Measurements from ENCODE around the gene IL36B. TPM values are rescaled to one million over a fixed set of nuclear protein-coding genes. Genes with fewer than 3 reads are reported as not detected.
"Not testable (repeated sequence)": the region's sequence is repeated elsewhere in the genome, so short reads cannot be mapped to it uniquely, and the experiment has no call there.

Gene IL36B
- total RNA-seq (2014; rRNA removed; shearing (Covaris generic)), result not detected in 2 replicates

DNA sequence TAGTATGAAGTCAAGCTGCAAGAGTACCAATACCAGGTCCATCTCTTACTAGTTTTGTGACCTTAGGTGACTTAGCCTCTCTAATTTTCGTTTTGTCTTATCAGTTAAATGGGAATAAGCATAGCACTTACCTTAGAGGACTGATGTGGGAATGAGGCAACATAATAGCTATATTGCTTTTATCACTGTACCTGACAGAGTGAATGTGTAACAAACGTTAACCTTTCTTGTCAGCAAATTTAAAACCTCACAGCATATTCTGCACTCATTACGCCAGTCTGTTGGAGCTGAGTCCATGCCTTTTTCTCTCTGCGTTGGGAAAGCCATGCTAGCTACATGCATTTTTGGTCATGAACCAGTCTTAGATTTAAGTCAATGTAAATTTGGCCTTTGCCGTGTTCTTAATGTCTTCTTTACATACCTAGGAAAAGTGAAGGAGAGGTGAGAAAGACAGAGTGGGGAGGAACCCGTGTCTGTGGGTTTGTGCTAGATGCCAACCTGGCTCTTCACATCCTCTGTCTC is at the start of gene IL36B:
Gene IL36B (minus strand): TSS at position 472 of the 522 bp plus-strand sequence.
- no peak for DNase-seq (ENCODE audit: low spot score)
- in situ Hi-C loops (cut with HindIII; ENCODE audit: low sequenced_read_pairs), result no loop called here

DNA sequence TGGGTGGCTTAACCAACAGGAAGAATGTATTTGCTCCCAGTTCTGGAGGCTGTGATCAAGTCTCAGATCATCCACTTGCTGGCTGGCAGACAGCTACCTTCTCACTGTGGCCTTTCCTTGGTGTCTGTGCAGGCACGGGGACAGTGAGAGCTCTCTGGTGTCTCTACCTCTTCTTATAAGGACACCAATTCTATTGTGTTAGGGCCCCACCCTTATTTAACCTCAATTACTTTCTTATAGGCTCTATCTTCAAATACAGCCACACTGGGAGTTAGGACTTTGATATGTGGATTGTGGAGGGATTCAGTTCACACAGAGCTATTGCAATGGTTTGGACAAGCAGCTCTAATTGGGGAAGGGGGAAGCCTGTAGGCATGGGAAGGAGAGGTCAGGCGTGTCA is 49.5 kb upstream of the IL36B start:
- in situ Hi-C loops (cut with HindIII; ENCODE audit: low sequenced_read_pairs), result no loop called here
- DNase-seq (ENCODE audit: low spot score), result no peak

DNA sequence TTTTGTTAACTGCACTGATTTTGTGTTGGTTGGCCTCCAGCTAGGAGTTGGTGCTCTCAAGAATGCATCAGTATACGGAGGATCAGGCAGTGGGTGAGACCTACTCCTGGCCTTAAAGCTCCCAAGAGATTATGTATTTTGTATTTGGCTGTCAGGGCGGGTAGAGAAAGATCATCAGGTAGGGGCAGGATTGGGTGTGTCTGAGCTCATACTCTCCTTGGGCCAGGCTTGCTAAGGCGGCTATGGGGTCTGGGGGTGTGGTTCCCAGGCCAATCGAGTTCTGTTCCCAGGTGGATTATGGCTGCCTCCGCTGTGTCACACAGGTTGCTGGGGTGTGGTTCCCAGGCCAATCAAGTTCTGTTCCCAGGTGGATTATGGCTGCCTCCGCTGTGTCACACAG is 45.9 kb upstream of the IL36B start:
- no peak for DNase-seq (ENCODE audit: low spot score)
- in situ Hi-C loops (cut with HindIII; ENCODE audit: low sequenced_read_pairs), result no loop called here

DNA sequence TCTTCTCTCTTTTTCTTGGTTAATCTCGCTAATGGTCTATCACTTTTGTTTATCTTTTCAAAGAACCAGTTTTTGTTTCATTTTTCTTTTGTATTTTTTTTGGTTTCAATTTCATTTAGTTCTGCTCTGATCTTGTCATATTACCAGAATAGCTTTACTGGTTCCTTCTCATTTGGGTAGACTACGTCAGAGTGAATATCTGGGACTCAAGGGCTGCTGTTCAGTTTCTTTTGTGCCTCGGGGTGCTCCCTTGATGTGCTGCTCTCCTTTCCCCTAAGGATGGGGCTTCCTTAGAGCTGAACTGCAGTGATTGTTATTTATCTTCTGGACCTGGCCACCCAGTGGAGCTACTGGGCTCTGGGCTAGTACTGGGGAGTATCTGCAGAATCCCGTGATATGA is 45.4 kb upstream of the IL36B start:
- DNase-seq (ENCODE audit: low spot score), result no peak
- in situ Hi-C loops (cut with HindIII; ENCODE audit: low sequenced_read_pairs), result no loop called here

DNA sequence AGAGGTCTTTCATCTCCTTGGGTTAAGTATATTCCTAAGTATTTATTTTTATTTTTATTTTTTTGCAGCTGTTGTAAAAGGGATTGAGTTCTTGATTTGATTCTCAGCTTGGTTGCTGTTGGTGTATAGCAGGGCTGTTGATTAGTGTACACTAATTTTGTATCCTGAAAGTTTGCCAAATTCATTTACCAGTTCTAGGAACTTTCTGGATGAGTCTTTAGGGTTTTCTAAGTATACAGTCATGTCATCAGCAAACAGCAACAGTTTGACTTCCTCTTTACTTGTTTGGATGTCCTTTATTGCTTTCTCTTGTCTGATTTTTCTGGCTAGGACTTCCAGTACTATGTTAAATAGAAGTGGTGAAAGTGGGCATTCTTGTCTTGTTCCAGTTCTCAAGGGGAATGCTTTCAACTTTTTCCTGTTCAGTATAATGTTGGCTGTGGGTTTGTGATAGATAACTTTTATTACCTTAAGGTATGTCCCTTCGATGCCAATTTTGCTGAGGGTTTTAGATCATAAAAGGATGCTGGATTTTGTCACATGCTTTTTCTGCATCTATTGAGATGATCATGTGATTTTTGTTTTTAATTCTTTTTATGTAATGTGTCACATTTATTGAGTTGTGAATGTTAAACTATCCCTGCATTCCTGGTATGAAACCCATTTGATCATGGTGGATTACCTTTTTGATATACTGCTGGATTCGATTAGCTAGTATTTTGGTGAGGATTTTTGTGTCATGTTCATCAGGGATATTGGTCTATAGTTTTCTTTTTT is 44.4 kb upstream of the IL36B start:
- in situ Hi-C loops (cut with HindIII; ENCODE audit: low sequenced_read_pairs); DNase-seq (ENCODE audit: low spot score): not testable (repeated sequence)

DNA sequence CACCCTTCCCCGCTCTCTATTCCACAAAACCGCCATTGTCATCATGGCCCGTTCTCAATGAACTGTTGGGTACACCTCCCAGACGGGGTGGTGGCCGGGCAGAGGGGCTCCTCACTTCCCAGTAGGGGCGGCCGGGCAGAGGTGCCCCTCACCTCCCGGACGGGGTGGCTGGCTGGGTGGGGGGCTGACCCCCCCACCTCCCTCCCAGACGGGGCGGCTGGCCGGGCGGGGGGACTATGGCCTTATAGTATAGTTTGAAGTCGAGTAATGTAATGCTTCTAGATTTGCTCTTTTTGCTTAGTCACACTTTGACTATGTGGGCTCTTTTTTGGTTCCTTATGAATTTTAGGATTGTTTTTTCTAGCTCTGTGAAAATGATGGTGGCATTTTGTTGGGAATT is 43.6 kb upstream of the IL36B start:
- in situ Hi-C loops (cut with HindIII; ENCODE audit: low sequenced_read_pairs); DNase-seq (ENCODE audit: low spot score): not testable (repeated sequence)

DNA sequence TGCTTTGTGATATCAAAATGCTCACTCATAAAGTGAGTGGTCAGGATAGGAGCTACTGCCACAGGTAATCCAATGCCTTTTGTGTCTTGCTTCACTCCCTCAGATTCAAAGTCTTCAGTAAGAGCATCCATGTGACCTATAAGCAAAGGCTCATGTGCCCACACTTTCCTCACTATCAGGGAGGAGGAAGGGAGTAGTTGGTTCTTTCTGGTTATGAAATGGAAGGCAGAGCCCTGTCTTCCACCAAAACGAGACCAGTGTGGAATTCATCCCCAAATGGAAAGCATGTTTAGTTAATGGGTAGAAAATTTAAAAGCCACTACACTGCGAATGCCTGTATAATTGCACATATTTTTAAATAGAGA is 40.9 kb upstream of the IL36B start:
- DNase-seq (ENCODE audit: low spot score), result no peak
- in situ Hi-C loops (cut with HindIII; ENCODE audit: low sequenced_read_pairs), result no loop called here

DNA sequence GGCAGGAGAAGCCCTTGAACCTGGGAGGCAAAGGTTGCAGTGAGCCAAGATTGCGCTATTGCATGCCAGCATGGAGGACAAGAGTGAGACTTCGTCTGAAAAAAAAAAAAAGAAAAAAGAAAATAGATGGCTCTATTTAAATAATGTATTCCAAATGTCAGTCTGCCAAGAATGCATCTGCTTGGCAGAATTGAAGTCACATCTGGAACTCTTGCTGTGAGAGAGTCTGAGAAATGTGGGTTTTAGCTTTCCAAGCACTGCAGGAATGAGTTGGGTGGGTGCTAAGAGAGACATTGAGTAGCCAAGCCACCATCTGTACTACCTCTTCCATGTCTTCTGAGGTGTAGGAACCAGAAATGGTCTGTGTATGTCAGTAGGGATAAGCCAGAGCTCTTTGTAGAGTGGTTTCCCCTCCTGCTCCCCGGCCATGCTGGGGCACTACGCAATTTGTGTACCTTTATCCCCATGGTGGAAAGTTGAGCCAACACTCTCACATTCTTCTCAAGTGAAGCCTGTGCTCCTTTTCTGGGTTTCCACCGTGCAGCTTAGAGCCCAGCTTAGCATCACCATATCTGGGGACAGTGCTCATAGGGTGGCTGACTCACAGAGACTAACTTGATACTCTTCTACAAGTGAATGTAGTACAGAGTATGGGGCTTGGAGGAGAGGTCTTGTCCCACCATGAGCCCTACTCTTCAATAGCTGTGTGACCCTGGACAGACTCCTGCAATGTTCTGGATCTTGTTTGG is 40.4 kb upstream of the IL36B start:
- in situ Hi-C loops (cut with HindIII; ENCODE audit: low sequenced_read_pairs), result no loop called here
- no peak for DNase-seq (ENCODE audit: low spot score)

DNA sequence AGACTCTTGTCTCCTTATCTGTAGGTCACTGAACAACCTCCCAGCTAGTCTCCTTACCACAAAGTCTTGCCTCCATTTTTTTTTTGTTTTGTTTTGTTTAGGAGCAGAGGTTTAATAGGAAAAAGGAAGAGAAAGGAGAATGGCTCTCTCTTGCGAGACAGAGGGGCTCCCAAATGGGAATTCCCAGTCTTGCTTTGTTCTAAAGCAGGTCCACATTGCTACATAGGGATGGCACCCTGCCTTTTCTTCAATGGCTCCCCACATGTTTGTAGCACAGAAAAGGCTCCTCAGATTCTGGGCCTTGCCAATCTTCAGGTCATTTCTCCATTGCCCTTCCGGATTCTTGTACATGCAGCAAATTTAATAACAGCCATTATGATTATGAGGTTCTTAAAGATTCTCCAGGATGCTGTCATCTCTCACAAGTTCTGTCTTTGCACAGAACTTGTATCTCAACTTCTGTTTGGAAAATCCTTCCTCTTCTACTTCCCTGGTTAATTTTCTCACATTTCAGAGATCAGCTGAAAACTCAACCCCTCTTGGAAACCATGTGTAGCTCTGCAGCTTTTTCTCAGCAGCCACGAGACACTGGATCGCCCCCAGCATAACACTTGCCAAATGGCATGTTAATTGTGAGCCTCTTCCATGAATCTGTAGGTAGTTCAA is 38.7 kb upstream of the IL36B start:
- in situ Hi-C loops (cut with HindIII; ENCODE audit: low sequenced_read_pairs), result no loop called here
- no peak for DNase-seq (ENCODE audit: low spot score)

DNA sequence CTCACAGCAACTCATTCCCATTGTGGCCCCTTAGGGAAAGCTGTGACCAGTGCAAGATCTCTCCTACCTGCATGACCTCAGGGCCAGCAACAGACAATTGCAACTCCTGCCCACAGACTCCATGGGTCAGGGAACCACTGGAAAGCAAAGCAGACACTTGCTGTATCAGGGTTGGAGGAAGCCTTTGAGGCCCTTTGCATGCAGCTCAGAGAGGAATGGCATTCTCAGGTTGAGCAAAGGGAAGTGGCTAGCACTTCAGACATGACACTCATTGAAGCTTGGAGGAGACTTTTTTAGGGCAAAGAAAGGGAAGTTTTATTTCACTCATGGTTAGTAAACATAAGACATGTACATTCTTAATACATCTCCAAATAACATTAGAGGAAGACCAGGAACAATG is 37.2 kb upstream of the IL36B start:
- in situ Hi-C loops (cut with HindIII; ENCODE audit: low sequenced_read_pairs), result no loop called here
- DNase-seq (ENCODE audit: low spot score), result no peak

DNA sequence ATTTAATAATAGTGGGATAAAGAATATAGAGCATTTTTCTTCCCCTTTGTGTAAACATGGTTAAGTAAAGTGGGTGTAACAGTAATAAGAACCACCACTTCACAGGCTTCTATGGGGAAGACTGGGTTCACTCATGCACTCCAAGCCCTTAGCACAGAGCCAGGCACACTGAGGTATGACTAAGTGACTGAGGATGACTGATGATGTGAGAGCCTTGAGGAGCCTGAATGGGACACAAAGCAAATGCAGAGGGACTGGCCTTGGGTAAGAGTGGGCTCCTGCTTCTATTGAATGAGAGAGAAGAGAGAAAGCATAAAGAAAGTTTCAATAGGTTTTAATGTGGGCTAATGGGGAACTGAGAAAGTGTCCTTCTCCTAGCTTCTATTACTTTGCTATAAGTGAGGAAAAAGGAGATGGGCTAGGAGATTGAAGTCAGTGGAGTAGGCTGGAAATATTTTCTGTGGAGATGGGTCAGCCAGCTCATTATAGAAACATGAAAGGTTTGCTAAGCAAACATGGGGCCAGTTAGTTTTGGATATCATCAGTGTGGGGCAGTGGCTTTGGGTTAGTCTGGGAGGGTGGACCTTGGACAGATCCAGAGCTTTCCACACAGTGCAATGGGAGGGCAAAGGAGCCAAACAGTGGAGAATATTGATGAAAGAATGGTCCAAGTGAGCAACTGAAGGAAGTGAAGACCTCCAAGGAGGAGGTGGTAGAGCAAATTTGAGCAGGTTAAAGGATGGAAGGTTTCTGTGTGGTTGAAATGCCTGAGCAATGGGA is 35.7 kb upstream of the IL36B start:
- no peak for DNase-seq (ENCODE audit: low spot score)
- in situ Hi-C loops (cut with HindIII; ENCODE audit: low sequenced_read_pairs), result no loop called here

DNA sequence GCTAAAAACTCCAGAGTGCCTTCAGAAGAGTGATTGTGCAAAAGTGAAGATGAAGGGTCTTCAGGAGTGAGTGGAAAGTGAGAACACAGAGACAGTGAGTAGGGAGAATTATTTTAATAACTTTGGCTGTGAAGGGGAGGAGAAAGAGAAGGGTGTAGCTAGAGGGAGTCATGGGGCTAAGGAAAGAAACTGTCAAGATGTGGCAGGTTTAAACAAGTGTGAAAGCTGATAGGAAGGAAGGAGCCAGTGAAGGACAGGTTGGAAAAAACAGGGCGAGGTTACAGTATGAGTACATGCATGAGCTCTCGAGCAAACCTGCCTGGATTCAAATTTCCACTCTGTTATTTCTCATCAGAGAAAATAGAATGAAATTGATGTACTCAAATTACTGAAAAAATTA is 32.9 kb upstream of the IL36B start:
- in situ Hi-C loops (cut with HindIII; ENCODE audit: low sequenced_read_pairs), result no loop called here
- DNase-seq (ENCODE audit: low spot score), result no peak

DNA sequence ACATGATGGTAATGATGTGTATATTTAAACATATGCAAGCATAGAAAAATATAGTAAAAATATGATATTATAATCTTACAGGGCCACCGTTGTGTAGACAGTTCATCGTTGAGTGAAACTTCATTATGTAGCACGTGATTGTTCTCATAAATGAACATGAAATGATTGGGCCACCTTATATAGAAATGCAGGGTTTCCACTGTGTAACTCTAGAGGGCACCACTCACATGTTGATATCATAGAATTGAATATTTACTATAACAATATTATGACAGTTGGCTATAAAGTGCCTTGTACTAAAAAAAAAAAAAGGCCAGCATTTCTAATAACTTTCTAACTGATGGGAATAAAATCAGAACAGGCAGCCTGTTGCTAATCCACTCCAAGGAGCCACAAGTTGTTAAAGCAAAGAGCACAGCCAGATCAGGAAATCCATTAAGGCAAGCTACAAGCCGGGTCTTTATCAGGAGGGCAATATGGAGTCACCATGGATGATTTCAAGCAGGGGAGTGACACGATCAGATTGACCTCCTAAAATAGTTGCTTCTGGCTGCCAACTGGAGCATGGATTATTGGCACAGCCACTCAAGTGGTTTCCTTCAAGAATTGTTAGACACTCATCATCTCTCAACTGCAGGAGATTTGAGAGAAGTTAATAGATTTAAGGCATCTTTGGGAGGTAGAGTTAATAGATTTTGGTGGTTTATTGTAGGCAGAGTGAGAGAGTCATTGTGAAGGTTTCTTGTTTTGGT is 31.8 kb upstream of the IL36B start:
- in situ Hi-C loops (cut with HindIII; ENCODE audit: low sequenced_read_pairs), result no loop called here

DNA sequence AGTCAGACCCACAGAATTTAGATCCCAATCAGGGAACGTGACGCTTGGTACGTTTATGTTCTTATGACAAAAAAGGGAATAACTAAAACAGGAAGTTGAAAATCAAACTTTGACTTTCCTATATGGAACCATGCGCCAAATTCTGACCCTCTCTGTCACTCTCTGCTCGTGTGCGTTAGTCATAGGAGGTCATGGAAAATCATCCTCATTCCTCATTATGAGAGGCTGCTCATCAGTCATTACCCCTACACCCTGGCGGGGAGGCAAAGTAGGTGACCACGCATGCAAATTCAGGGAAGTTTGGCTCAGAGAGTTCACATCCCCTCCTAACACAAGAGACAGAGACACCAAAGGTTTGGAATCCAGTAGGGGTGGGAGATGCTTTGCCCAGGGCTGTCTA is 30.6 kb upstream of the IL36B start:
- in situ Hi-C loops (cut with HindIII; ENCODE audit: low sequenced_read_pairs), result no loop called here
- no peak for DNase-seq (ENCODE audit: low spot score)

More for the DNA sequence above, 31.8 kb upstream of the IL36B start:
- no peak for DNase-seq (ENCODE audit: low spot score)

DNA sequence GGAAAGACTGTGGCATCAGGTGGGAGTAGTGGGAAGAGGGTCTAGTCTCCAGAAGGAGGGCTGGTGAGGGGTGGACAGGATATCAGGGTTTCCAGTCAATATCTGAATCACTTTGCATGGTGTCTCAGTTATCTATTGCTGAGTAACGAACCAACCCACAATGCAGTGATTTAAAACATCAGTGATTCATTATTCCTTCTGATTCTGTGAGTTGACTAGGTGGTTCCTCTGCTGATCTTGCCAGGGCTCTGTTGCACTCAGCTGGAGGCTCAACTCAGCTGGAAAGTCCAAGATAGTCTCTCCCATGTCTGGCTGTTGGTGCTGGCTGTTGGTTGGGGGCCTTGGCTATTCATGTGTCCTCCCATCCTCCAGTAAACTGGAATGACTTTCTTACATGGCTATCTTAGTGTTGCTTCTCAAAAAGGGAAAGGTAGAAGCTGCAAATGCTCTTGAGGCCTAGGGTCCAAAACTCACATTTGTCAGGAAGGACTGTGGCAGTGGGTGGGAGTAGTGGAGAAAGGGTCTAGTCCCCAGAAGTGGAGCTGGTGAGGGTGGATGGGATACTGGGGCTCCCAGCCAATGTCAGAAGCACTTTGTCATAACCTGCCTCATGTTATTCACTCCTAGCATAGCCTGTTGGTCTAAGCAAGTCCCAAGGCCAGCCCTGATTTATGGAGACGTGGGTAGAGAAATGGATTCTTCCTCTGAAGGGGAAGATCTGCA is 29.0 kb upstream of the IL36B start:
- in situ Hi-C loops (cut with HindIII; ENCODE audit: low sequenced_read_pairs), result no loop called here
- DNase-seq (ENCODE audit: low spot score), result no peak

DNA sequence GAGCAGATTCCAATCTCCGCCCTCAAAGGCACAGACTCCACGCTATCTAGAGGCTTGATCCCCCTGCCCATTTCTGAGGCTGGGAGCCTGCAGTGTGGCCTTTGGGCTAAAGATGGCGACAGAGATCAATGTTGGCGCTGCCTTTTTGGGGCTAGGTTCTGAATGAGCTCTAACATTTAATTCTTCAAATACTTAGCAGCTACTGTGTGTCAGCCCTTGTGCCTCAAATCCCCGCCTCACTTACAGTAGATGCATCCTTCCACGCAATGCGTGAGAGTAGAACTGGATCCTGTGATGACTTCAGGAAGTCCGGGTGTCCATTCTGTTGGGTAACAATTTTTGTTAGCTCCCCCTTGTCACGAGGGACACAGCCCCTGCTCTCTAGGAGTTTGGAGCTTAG is 27.5 kb upstream of the IL36B start:
- in situ Hi-C loops (cut with HindIII; ENCODE audit: low sequenced_read_pairs), result no loop called here
- no peak for DNase-seq (ENCODE audit: low spot score)

DNA sequence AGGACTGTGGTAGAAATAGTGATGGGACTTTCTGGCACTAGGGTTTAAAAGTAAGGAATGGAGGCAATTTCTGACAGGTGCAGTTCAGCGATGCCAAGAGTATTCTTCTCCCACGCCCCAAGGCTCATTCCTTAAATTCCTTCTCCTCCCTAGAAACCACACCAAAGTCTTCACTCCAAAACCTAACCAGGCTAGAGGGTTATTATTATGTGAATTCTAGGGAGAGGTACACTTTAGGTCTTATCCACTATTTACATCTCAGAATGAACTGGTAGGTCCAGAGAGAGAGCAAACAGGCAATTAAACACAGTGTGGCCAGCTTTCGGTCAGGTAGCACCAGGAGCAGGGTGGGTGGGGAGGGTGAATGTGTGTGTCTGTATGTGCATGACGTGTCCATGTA is 26.5 kb upstream of the IL36B start:
- DNase-seq (ENCODE audit: low spot score), result no peak
- in situ Hi-C loops (cut with HindIII; ENCODE audit: low sequenced_read_pairs), result no loop called here

DNA sequence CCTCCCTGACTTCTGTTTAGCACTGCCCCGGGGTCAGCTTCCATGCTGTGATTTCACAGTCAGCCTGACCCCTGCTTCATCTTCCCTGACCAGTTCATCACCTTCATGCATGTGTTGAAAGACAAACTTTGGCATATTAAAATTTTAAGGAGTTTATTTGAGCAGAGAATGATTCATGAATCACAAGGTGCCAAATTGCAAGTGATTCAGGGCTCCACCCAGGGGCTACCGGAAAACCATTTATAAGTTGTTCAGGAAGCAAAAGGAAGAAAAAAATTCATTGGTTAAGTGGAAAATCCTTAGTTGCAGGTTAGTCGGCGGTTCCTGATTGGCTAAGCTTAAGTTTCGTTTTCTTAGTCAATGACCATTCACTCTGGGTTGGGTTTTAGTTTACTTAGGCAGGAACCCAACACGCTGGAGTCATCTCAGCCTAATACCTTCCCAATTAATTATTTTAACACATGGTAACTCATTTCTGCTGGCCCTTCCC is 25.7 kb upstream of the IL36B start:
- DNase-seq (ENCODE audit: low spot score), result no peak
- in situ Hi-C loops (cut with HindIII; ENCODE audit: low sequenced_read_pairs), result no loop called here

Measured in G401 (cell line).